ENCODE measurements around the gene E2F3. TPM values are rescaled to one million over a fixed set of nuclear protein-coding genes. Genes with fewer than 3 reads are reported as not detected.
"Not testable (repeated sequence)": the region's sequence is repeated elsewhere in the genome, so short reads cannot be mapped to it uniquely, and the experiment has no call there.

Gene E2F3
- total RNA-seq, 1 donor: 6.2 TPM

- H3K36me3 ChIP-seq (ENCODE audit: insufficient read depth, low read length): no peaks in the 10 kb centered on the region
- no peaks in the 10 kb centered on the region for H3K9me3 ChIP-seq (ENCODE audit: low read depth, low read length)
- H3K4me3 ChIP-seq (ENCODE audit: insufficient read depth, low read length): no peak overlapping the region
- peaks cover 28% of the 10 kb centered on the region for H4K20me1 ChIP-seq (ENCODE audit: insufficient read depth, low read length)
- no peak for DNase-seq (ENCODE audit: insufficient read length, low spot score, missing footprints)
- H3K27me3 ChIP-seq (ENCODE audit: insufficient read depth, low read length): no peaks in the 10 kb centered on the region
- no peak for TF ChIP-seq CTCF (IDR thresholded peaks at IDR 0.05; ENCODE audit: extremely low read depth, low read depth, low read length)
- H3K27ac ChIP-seq (ENCODE audit: low read depth, low read length): no peak overlapping the region
- no peak overlapping the region for H3K4me2 ChIP-seq (ENCODE audit: insufficient read depth, low read length)
- H3K79me2 ChIP-seq (ENCODE audit: insufficient read depth, low read length): peaks cover 91% of the 10 kb centered on the region
- no peak overlapping the region for H2AFZ ChIP-seq (ENCODE audit: low read length)
- H3K4me1 ChIP-seq (ENCODE audit: insufficient read depth, low read length): no peaks in the 10 kb centered on the region
Measured at GRCh38 chr6:20464041-20464440, 62.4 kb downstream of the E2F3 start.

- H3K27me3 ChIP-seq (ENCODE audit: insufficient read depth, low read length): no peaks in the 10 kb centered on the region
- H3K27ac ChIP-seq (ENCODE audit: low read depth, low read length): no peak overlapping the region
- H3K79me2 ChIP-seq (ENCODE audit: insufficient read depth, low read length): peaks cover 92% of the 10 kb centered on the region
- no peak overlapping the region for H2AFZ ChIP-seq (ENCODE audit: low read length)
- no peak overlapping the region for H3K4me3 ChIP-seq (ENCODE audit: insufficient read depth, low read length)
- no peak for TF ChIP-seq CTCF (IDR thresholded peaks at IDR 0.05; ENCODE audit: extremely low read depth, low read depth, low read length)
- no peaks in the 10 kb centered on the region for H3K36me3 ChIP-seq (ENCODE audit: insufficient read depth, low read length)
- no peaks in the 10 kb centered on the region for H3K4me1 ChIP-seq (ENCODE audit: insufficient read depth, low read length)
- peaks cover 33% of the 10 kb centered on the region for H4K20me1 ChIP-seq (ENCODE audit: insufficient read depth, low read length)
- DNase-seq (ENCODE audit: insufficient read length, low spot score, missing footprints): no peak
- H3K4me2 ChIP-seq (ENCODE audit: insufficient read depth, low read length): no peak overlapping the region
- no peaks in the 10 kb centered on the region for H3K9me3 ChIP-seq (ENCODE audit: low read depth, low read length)
Measured at GRCh38 chr6:20464847-20465246, 63.2 kb downstream of the E2F3 start.

- peaks cover 35% of the 10 kb centered on the region for H4K20me1 ChIP-seq (ENCODE audit: insufficient read depth, low read length)
- H3K36me3 ChIP-seq (ENCODE audit: insufficient read depth, low read length); H3K4me2 ChIP-seq (ENCODE audit: insufficient read depth, low read length); H3K4me3 ChIP-seq (ENCODE audit: insufficient read depth, low read length); H3K27me3 ChIP-seq (ENCODE audit: insufficient read depth, low read length); H3K9me3 ChIP-seq (ENCODE audit: low read depth, low read length); DNase-seq (ENCODE audit: insufficient read length, low spot score, missing footprints); H3K4me1 ChIP-seq (ENCODE audit: insufficient read depth, low read length); H2AFZ ChIP-seq (ENCODE audit: low read length); H3K27ac ChIP-seq (ENCODE audit: low read depth, low read length): not testable (repeated sequence)
- H3K79me2 ChIP-seq (ENCODE audit: insufficient read depth, low read length): peaks cover 92% of the 10 kb centered on the region
Measured at GRCh38 chr6:20465616-20466015, 63.9 kb downstream of the E2F3 start.

- Histone ChIP-seq H3K79me2 (ENCODE audit: insufficient read depth, low read length) (peaks cover 89% of the 10 kb centered on the region), H3K4me2 (ENCODE audit: insufficient read depth, low read length) (no peak overlapping the region)
Measured at GRCh38 chr6:20467437-20467836, 65.8 kb downstream of the E2F3 start.

More at GRCh38 chr6:20467437-20467836, 65.8 kb downstream of the E2F3 start:
- no peaks in the 10 kb centered on the region for H3K9me3 ChIP-seq (ENCODE audit: low read depth, low read length)
- no peak for TF ChIP-seq CTCF (IDR thresholded peaks at IDR 0.05; ENCODE audit: extremely low read depth, low read depth, low read length)
- H2AFZ ChIP-seq (ENCODE audit: low read length): no peak overlapping the region
- no peaks in the 10 kb centered on the region for H3K27me3 ChIP-seq (ENCODE audit: insufficient read depth, low read length)
- no peaks in the 10 kb centered on the region for H3K4me1 ChIP-seq (ENCODE audit: insufficient read depth, low read length)
- no peaks in the 10 kb centered on the region for H3K36me3 ChIP-seq (ENCODE audit: insufficient read depth, low read length)
- H4K20me1 ChIP-seq (ENCODE audit: insufficient read depth, low read length): peaks cover 45% of the 10 kb centered on the region
- H3K4me3 ChIP-seq (ENCODE audit: insufficient read depth, low read length): no peak overlapping the region
- no peak for DNase-seq (ENCODE audit: insufficient read length, low spot score, missing footprints)
- H3K27ac ChIP-seq (ENCODE audit: low read depth, low read length): no peak overlapping the region

All from osteoblast (primary cell).